ENCODE results near the gene VENTX. TPM values are rescaled to one million over a fixed set of nuclear protein-coding genes. Genes with fewer than 3 reads are reported as not detected.

VENTX gene
- total and polyA plus RNA-seq, 2 of the 4 experiments (the other 2 are of a cell fraction), result not detected

GRCh38 chr10:133195096-133195495 lies 42.6 kb upstream of the VENTX start:
- Histone ChIP-seq H3K4me2 (ENCODE audit: low read depth, low read length) (no peak overlapping the region), H2BK20ac (ENCODE audit: low read depth, low read length) (no peak overlapping the region), H3K23ac (ENCODE audit: low read depth, low read length) (no peak overlapping the region), H4K5ac (ENCODE audit: low read depth, low read length) (no peak overlapping the region), H4K20me1 (ENCODE audit: insufficient read depth, low read length) (no peaks in the 10 kb centered on the region), H2BK15ac (ENCODE audit: low read depth, low read length) (no peak overlapping the region), H3K36me3 (ENCODE audit: control insufficient read depth, insufficient read depth, low read length) (no peaks in the 10 kb centered on the region), H4K8ac (ENCODE audit: low read depth in 2 of 2, low read length in 2 of 2) (no peak overlapping the region), H2AK5ac (ENCODE audit: low read depth, low read length) (no peak overlapping the region), H3K4me1 (ENCODE audit: control insufficient read depth, insufficient read depth, low read length) (no peaks in the 10 kb centered on the region), H4K91ac (ENCODE audit: insufficient read depth, low read depth, low read length) (no peak overlapping the region), H3K14ac (replicated peaks; ENCODE audit: low read depth, low read length) (no peak overlapping the region), H2AFZ (replicated peaks; ENCODE audit: low read length, poor library complexity) (no peak overlapping the region), H3K4me3 (ENCODE audit: insufficient read depth, low read depth, low read length) (no peak overlapping the region), H3K18ac (ENCODE audit: low read depth, low read length) (no peak overlapping the region), H3K4ac (ENCODE audit: low read depth, low read length) (no peak overlapping the region), H3K27ac (ENCODE audit: insufficient read depth, low read length) (no peak overlapping the region), H3K9me1 (ENCODE audit: insufficient read depth, low read length) (no peaks in the 10 kb centered on the region), H3K27me3 (ENCODE audit: control insufficient read depth, insufficient read depth, low read length) (no peaks in the 10 kb centered on the region), H2BK120ac (ENCODE audit: low read depth, low read length) (no peak overlapping the region), H3K9ac (ENCODE audit: low read depth, low read length) (no peak overlapping the region), H3K79me1 (ENCODE audit: low read depth in 1 of 2, low read length in 2 of 2) (no peaks in the 10 kb centered on the region), H3K9me3 (ENCODE audit: control insufficient read depth, insufficient read depth, low read length) (peaks cover 4% of the 10 kb centered on the region; the same call in 1 of the 2 replicates), H2AK9ac (replicated peaks; ENCODE audit: low read depth, low read length, poor library complexity) (no peak overlapping the region), H2BK5ac (ENCODE audit: low read depth, low read length, poor library complexity, severe bottlenecking) (no peak overlapping the region), H3K56ac (ENCODE audit: extremely low read depth, insufficient read depth, low read length) (no peak overlapping the region)
- TF ChIP-seq MXI1 (IDR thresholded peaks at IDR 0.05; ENCODE audit: borderline replicate concordance, low read depth, low read length), result no peak
- TF ChIP-seq RCOR1 (IDR thresholded peaks at IDR 0.05; ENCODE audit: insufficient replicate concordance, low read length), result no peak
- no peak for TF ChIP-seq MAZ (IDR thresholded peaks at IDR 0.05; ENCODE audit: borderline replicate concordance, low read depth, low read length)
- TF ChIP-seq CEBPB (IDR thresholded peaks at IDR 0.05; ENCODE audit: low read depth, low read length), result no peak
- TF ChIP-seq SMC3 (IDR thresholded peaks at IDR 0.05; ENCODE audit: low read depth, low read length), result no peak
- no peak for TF ChIP-seq FOS (IDR thresholded peaks at IDR 0.05; ENCODE audit: low read depth, low read length)
- TF ChIP-seq, protein P1, sequence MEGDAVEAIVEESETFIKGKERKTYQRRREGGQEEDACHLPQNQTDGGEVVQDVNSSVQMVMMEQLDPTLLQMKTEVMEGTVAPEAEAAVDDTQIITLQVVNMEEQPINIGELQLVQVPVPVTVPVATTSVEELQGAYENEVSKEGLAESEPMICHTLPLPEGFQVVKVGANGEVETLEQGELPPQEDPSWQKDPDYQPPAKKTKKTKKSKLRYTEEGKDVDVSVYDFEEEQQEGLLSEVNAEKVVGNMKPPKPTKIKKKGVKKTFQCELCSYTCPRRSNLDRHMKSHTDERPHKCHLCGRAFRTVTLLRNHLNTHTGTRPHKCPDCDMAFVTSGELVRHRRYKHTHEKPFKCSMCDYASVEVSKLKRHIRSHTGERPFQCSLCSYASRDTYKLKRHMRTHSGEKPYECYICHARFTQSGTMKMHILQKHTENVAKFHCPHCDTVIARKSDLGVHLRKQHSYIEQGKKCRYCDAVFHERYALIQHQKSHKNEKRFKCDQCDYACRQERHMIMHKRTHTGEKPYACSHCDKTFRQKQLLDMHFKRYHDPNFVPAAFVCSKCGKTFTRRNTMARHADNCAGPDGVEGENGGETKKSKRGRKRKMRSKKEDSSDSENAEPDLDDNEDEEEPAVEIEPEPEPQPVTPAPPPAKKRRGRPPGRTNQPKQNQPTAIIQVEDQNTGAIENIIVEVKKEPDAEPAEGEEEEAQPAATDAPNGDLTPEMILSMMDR (conservative IDR thresholded peaks at IDR 0.05; ENCODE audit: low read depth, low read length), result no peak
- TF ChIP-seq RFX5 (IDR thresholded peaks at IDR 0.05; ENCODE audit: low read depth, low read length), result no peak
- no peak for TF ChIP-seq BHLHE40 (IDR thresholded peaks at IDR 0.05; ENCODE audit: low read depth, low read length)
- TF ChIP-seq, protein P2, sequence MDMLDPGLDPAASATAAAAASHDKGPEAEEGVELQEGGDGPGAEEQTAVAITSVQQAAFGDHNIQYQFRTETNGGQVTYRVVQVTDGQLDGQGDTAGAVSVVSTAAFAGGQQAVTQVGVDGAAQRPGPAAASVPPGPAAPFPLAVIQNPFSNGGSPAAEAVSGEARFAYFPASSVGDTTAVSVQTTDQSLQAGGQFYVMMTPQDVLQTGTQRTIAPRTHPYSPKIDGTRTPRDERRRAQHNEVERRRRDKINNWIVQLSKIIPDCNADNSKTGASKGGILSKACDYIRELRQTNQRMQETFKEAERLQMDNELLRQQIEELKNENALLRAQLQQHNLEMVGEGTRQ (IDR thresholded peaks at IDR 0.05; ENCODE audit: low read depth, low read length), result no peak
- ATAC-seq (ENCODE audit: low read depth) (no peak), DNase-seq (no peak)
- POLR2A ChIA-PET (ENCODE audit: unreplicated experiment), result no interaction called here
- intact Hi-C loops (cut with micrococcal nuclease) (no loop called here), in situ Hi-C loops (cut with MboI; ENCODE audit: low sequenced_read_pairs) (no loop called here), dilution Hi-C loops (cut with HindIII; ENCODE audit: low sequenced_read_pairs, unreplicated experiment) (no loop called here)
- no TSS peak for BruUV-seq (replicated peaks)
- CTCF ChIA-PET, result no interaction called here
- WGBS, 2 experiments (ENCODE audit: extremely low coverage in 2 of 2, insufficient read length in 1 of 2), result 84% methylated on average over 9 of the region's 19 CpGs; no CpG with 5 or more reads in 1 of the 2 experiments
